ENCODE results near the gene SHISA9.

SHISA9 gene

GRCh38 chr16:12951392-12951791 lies 50.0 kb downstream of the SHISA9 start:
- H3K4me3 ChIP-seq (ENCODE audit: low read depth, low read length): no peak overlapping the region
- no peak for DNase-seq (ENCODE audit: low read depth)
- TF ChIP-seq, protein P1, sequence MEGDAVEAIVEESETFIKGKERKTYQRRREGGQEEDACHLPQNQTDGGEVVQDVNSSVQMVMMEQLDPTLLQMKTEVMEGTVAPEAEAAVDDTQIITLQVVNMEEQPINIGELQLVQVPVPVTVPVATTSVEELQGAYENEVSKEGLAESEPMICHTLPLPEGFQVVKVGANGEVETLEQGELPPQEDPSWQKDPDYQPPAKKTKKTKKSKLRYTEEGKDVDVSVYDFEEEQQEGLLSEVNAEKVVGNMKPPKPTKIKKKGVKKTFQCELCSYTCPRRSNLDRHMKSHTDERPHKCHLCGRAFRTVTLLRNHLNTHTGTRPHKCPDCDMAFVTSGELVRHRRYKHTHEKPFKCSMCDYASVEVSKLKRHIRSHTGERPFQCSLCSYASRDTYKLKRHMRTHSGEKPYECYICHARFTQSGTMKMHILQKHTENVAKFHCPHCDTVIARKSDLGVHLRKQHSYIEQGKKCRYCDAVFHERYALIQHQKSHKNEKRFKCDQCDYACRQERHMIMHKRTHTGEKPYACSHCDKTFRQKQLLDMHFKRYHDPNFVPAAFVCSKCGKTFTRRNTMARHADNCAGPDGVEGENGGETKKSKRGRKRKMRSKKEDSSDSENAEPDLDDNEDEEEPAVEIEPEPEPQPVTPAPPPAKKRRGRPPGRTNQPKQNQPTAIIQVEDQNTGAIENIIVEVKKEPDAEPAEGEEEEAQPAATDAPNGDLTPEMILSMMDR (IDR thresholded peaks at IDR 0.05; ENCODE audit: control insufficient read depth, extremely low read depth, insufficient read depth): 0 out of 2 replicates have a peak, but pooled peaks have one; percentile 15

GRCh38 chr16:12951976-12952375 lies 50.6 kb downstream of the SHISA9 start:
- DNase-seq (ENCODE audit: low read depth): no peak
- TF ChIP-seq, protein P1 (IDR thresholded peaks at IDR 0.05; ENCODE audit: control insufficient read depth, extremely low read depth, insufficient read depth): no peak
- no peak overlapping the region for H3K4me3 ChIP-seq (ENCODE audit: low read depth, low read length)

DNA sequence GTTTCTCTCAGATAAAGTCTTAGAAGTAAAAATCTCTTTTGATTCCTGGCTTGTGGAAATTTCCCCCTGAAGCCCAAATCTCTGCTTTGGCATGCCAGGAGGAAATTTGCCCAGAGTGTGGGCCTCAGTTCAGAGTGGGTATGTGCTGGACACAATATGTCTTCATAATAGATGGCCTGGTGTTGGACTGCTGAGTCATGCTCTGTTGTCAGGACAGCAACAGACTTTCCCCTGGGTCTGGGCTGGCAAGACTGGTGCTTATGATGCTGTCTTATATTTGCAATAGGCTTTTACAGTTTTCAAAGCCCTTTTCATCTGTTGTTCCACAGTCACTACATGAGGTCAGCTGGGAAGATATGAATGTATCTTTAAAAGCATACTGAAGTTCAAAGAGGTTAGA lies 57.0 kb downstream of the SHISA9 start:
- no peak overlapping the region for H3K4me3 ChIP-seq (ENCODE audit: low read depth, low read length)
- no peak for DNase-seq (ENCODE audit: low read depth)
- TF ChIP-seq, protein P1 (IDR thresholded peaks at IDR 0.05; ENCODE audit: control insufficient read depth, extremely low read depth, insufficient read depth): no peak

DNA sequence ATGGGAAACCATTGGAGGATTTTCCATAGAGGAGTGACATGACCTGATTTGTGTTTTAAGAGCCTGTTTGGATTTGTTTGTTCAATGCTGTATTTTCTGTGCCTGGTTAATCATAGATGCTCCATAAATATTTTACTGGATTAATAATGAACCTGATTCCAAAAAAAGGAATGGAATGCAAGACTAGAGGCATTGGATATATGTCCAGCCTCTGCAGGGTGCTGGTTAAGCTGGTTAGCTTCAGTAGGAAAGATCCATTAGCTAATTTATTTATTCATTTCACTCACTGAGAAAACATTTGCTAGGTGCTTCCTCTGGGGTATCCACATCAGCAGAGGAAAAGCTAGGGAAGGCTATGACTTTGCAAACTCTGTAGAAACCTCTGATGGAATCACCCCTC lies 57.7 kb downstream of the SHISA9 start:
- TF ChIP-seq, protein P1 (IDR thresholded peaks at IDR 0.05; ENCODE audit: control insufficient read depth, extremely low read depth, insufficient read depth): no peak
- DNase-seq (ENCODE audit: low read depth): no peak

DNA sequence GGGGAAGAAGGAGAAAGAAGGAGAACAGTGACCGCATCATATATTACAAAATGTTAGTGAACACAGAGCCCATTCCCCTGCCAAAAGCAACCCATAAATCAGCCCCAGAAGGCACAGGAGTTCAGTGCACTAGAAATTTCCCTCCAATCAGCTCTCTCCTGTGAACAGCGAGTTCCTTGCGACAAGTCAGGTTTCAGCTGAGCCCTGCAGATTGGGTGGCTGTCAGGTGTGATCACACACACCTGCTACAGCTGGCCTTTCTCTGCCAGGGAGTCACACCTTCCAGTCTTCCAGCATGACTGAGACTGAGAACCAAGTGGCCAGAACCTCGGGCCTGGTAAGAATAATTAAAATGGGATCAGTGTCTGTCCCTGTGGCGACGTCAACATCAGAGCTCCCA lies 60.2 kb downstream of the SHISA9 start:
- TF ChIP-seq, protein P1 (IDR thresholded peaks at IDR 0.05; ENCODE audit: control insufficient read depth, extremely low read depth, insufficient read depth): no peak
- H3K4me3 ChIP-seq (ENCODE audit: low read depth, low read length): no peak overlapping the region
- no peak for DNase-seq (ENCODE audit: low read depth)

More for the DNA sequence above, 57.7 kb downstream of the SHISA9 start:
- no peak overlapping the region for H3K4me3 ChIP-seq (ENCODE audit: low read depth, low read length)

DNA sequence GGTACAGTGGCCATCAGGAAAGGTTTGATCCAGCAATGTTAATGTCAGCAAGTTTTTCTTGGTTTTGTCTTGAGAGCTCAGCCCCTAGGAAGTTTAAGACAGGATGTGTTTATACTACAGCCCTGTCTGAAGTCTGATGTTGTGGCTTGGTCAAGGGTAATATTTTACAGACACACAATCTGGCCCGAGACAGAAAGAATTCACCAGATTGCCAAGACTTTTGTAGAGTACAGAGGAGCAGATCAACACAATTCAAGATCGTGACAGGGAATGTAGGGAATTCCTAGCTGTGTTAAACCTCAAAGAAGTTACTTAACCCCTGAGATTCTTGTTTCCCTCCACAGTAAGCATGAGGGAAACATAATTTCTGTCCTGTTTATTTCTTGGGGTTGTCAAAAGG lies 63.1 kb downstream of the SHISA9 start:
- TF ChIP-seq, protein P1 (IDR thresholded peaks at IDR 0.05; ENCODE audit: control insufficient read depth, extremely low read depth, insufficient read depth): no peak
- no peak overlapping the region for H3K4me3 ChIP-seq (ENCODE audit: low read depth, low read length)
- DNase-seq (ENCODE audit: low read depth): no peak

- TF ChIP-seq, protein P1 (IDR thresholded peaks at IDR 0.05; ENCODE audit: control insufficient read depth, extremely low read depth, insufficient read depth): no peak
- no peak for DNase-seq (ENCODE audit: low read depth)
- no peak overlapping the region for H3K4me3 ChIP-seq (ENCODE audit: low read depth, low read length)
Observed at GRCh38 chr16:12965274-12965804, 63.9 kb downstream of the SHISA9 start.
